Panc1 (cell line): ENCODE measurements around the gene LDLRAP1. TPM values are rescaled to one million over a fixed set of nuclear protein-coding genes. Genes with fewer than 3 reads are reported as not detected.

Experiments used
- ATAC-seq: fragments of 200-7000 bp; cut with Tn5 transposase; 2 replicates; pipeline ENCODE4 v1.9.1; 2020; ENCODE audit warnings: mild to moderate bottlenecking, moderate library complexity
- BruUV-seq: library from RNA; stranded (reverse); fragments of 400-500 nt; replicated peaks from 2 replicates; lab custom pipeline; 2021; lab: Mats Ljungman, UMichigan
- CTCF ChIA-PET: fragments of 300-600 bp; sonication (Branson Sonifier 250); formaldehyde crosslinking; loops from one replicate; lab custom pipeline; 2022; ENCODE audit warnings: antibody characterized with exemption; lab: Charles Lee
- POLR2A ChIA-PET: fragments of 300-600 bp; sonication (Branson Sonifier 250); formaldehyde crosslinking; loops from one replicate; lab custom pipeline; 2022; ENCODE audit warnings: antibody characterized with exemption; lab: Charles Lee
- DNase-seq: peaks from one replicate; pipeline ENCODE4 v3.0.0-alpha.2; 2010; ENCODE audit warnings: low read depth, low spot score
- H3K27ac ChIP-seq: 2 replicates; pipeline ENCODE4 v1.5.1; 2011; ENCODE audit warnings: mild to moderate bottlenecking, low read length, inconsistent platforms
- H3K27me3 ChIP-seq: fragments of 200-500 bp; sonication (Bioruptor generic); 2 replicates; pipeline ENCODE4 v1.6.0; 2014; ENCODE audit warnings: low read length, inconsistent platforms; ENCODE audit not compliant: control insufficient read depth, insufficient read depth
- H3K36me3 ChIP-seq: fragments of 200-500 bp; sonication (Bioruptor generic); 2 replicates; pipeline ENCODE4 v1.5.1; 2014; ENCODE audit warnings: inconsistent platforms, mild to moderate bottlenecking, low read length, moderate library complexity; ENCODE audit not compliant: control insufficient read depth, insufficient read depth
- H3K4me1 ChIP-seq: 2 replicates; pipeline ENCODE4 v1.5.1; 2011; ENCODE audit warnings: inconsistent platforms, mild to moderate bottlenecking, low read length, moderate library complexity; ENCODE audit not compliant: control insufficient read depth, insufficient read depth
- H3K4me3 ChIP-seq, 2 experiments: 2 replicates each; pipeline ENCODE4 v1.5.1; 2011 to 2012; ENCODE audit warnings: low read depth in 2 of 2, low read length in 2 of 2, mild to moderate bottlenecking in 2 of 2, inconsistent platforms in 1 of 2, moderate library complexity in 1 of 2
- H3K9me3 ChIP-seq: fragments of 200-500 bp; sonication (Bioruptor generic); 2 replicates; pipeline ENCODE4 v1.5.1; 2014; ENCODE audit warnings: low read depth, mild to moderate bottlenecking, inconsistent platforms, low read length, moderate library complexity; ENCODE audit not compliant: control insufficient read depth, insufficient read depth
- POLR2AphosphoS5 ChIP-seq: IDR thresholded peaks from 2 replicates; pipeline ENCODE4 v1.6.1; 2012; ENCODE audit warnings: mild to moderate bottlenecking, low read depth, low read length, moderate library complexity
- SIN3A ChIP-seq: IDR thresholded peaks from 2 replicates; pipeline ENCODE4 v1.6.1; 2012; ENCODE audit warnings: low read depth, mild to moderate bottlenecking, low read length, moderate library complexity, borderline replicate concordance; ENCODE audit not compliant: insufficient read depth
- TCF7L2 ChIP-seq: IDR thresholded peaks from 2 replicates; pipeline ENCODE4 v1.6.1; 2011; ENCODE audit warnings: mild to moderate bottlenecking, low read depth, low read length, inconsistent platforms
- in situ Hi-C: cut with HindIII; loops from 2 replicates; pipeline ENCODE4 v1.10.0; 2016; ENCODE audit warnings: low sequenced_read_pairs, low pct_unique_long_range_greater_than_20kb
- intact Hi-C: fragments of 100-400 bp; cut with micrococcal nuclease; formaldehyde crosslinking; loops from one replicate; pipeline ENCODE4 v1.10.0; 2022; ENCODE audit not compliant: unreplicated experiment
- total RNA-seq: library from RNA; stranded (reverse); gene quantifications from one replicate; pipeline ENCODE4 v1.2.1, GENCODE V29; 2021; ENCODE audit not compliant: unreplicated experiment
- TF ChIP-seq, protein P1 (sequence below), 2 experiments: IDR thresholded peaks; 2 replicates each; pipeline ENCODE4 v1.6.1; 2011 to 2012; ENCODE audit warnings: low read depth in 2 of 2, control low read depth in 1 of 2, low read length in 1 of 2, mild to moderate bottlenecking in 1 of 2, moderate library complexity in 1 of 2; ENCODE audit not compliant: insufficient read depth in 1 of 2
- TF ChIP-seq, protein P2 (sequence below): fragments of 450-650 bp; IDR thresholded peaks from 2 replicates; pipeline ENCODE4 v1.5.1; 2017; ENCODE audit warnings: mild to moderate bottlenecking

The LDLRAP1 gene
- total RNA-seq, 1 experiment from 2014 or later, result 23.1 TPM

DNA sequence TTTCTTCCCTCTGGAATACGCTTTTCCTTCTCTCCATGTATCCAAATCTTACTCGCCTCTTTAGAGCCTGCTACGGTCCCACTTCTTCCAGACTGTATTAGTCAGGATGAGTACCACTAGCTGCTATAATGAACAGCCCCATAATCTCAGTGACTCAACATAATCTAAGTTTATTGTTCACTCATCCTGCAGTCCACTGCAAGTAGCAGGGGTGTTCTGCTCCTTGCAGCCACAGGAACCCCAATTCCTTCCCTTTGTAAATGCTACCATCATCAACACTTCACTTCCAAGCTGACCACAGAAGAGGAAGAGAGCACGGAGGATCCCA is 18.1 kb upstream of the LDLRAP1 start:
- no peak overlapping the region for H3K27ac ChIP-seq
- ChIA-PET POLR2A (no interaction called here), CTCF (no interaction called here)
- in situ Hi-C loops (no loop called here), intact Hi-C loops (no loop called here)
- TF ChIP-seq, protein P1, sequence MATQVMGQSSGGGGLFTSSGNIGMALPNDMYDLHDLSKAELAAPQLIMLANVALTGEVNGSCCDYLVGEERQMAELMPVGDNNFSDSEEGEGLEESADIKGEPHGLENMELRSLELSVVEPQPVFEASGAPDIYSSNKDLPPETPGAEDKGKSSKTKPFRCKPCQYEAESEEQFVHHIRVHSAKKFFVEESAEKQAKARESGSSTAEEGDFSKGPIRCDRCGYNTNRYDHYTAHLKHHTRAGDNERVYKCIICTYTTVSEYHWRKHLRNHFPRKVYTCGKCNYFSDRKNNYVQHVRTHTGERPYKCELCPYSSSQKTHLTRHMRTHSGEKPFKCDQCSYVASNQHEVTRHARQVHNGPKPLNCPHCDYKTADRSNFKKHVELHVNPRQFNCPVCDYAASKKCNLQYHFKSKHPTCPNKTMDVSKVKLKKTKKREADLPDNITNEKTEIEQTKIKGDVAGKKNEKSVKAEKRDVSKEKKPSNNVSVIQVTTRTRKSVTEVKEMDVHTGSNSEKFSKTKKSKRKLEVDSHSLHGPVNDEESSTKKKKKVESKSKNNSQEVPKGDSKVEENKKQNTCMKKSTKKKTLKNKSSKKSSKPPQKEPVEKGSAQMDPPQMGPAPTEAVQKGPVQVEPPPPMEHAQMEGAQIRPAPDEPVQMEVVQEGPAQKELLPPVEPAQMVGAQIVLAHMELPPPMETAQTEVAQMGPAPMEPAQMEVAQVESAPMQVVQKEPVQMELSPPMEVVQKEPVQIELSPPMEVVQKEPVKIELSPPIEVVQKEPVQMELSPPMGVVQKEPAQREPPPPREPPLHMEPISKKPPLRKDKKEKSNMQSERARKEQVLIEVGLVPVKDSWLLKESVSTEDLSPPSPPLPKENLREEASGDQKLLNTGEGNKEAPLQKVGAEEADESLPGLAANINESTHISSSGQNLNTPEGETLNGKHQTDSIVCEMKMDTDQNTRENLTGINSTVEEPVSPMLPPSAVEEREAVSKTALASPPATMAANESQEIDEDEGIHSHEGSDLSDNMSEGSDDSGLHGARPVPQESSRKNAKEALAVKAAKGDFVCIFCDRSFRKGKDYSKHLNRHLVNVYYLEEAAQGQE (IDR thresholded peaks at IDR 0.05; ENCODE audit: insufficient read depth in 1 of 2, low read depth in 2 of 2, low read length in 1 of 2), result no peak
- TF ChIP-seq, protein P2, sequence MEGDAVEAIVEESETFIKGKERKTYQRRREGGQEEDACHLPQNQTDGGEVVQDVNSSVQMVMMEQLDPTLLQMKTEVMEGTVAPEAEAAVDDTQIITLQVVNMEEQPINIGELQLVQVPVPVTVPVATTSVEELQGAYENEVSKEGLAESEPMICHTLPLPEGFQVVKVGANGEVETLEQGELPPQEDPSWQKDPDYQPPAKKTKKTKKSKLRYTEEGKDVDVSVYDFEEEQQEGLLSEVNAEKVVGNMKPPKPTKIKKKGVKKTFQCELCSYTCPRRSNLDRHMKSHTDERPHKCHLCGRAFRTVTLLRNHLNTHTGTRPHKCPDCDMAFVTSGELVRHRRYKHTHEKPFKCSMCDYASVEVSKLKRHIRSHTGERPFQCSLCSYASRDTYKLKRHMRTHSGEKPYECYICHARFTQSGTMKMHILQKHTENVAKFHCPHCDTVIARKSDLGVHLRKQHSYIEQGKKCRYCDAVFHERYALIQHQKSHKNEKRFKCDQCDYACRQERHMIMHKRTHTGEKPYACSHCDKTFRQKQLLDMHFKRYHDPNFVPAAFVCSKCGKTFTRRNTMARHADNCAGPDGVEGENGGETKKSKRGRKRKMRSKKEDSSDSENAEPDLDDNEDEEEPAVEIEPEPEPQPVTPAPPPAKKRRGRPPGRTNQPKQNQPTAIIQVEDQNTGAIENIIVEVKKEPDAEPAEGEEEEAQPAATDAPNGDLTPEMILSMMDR, result no peak
- H3K36me3 ChIP-seq, result no peaks in the 10 kb centered on the region
- no peaks in the 10 kb centered on the region for H3K9me3 ChIP-seq
- ATAC-seq (no peak), DNase-seq (no peak)
- no peak overlapping the region for H3K4me3 ChIP-seq
- no peaks in the 10 kb centered on the region; the same call in 1 of the 2 replicates for H3K4me1 ChIP-seq
- no TSS peak for BruUV-seq
- H3K27me3 ChIP-seq, result no peaks in the 10 kb centered on the region

DNA sequence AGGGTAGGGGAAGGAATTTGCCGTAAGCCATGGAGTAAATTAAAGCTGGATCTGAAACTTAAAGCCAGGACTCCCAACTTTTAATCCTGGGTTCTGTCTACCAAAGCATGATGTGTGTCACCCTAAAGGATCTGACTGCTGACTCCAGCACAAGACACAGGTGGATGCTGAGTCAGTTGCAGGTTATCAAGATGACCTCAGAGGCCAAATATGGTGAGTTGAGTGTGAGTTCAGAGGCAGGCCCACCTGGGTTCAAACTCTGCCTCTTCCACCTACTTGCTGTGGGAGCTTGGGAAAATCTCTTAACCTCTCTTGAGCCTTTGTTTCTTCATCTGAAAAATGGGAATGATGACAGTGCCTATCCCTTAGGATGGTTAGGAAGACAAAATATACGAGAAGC is 16.7 kb upstream of the LDLRAP1 start:
- BruUV-seq, result no TSS peak
- intact Hi-C loops, result no loop called here
- ChIA-PET POLR2A (no interaction called here), CTCF (no interaction called here)
- Histone ChIP-seq H3K36me3 (no peaks in the 10 kb centered on the region), H3K4me3 (no peak overlapping the region), H3K27ac (no peak overlapping the region), H3K4me1 (no peaks in the 10 kb centered on the region; the same call in 1 of the 2 replicates), H3K9me3 (no peaks in the 10 kb centered on the region), H3K27me3 (no peaks in the 10 kb centered on the region)
- ATAC-seq (no peak), DNase-seq (no peak)
- in situ Hi-C loops, result no loop called here
- TF ChIP-seq, protein P2, result no peak
- TF ChIP-seq SIN3A, result no peak
- no peak for TF ChIP-seq POLR2AphosphoS5
- TF ChIP-seq TCF7L2, result no peak
- TF ChIP-seq, protein P1 (IDR thresholded peaks at IDR 0.05; ENCODE audit: insufficient read depth in 1 of 2, low read depth in 2 of 2, low read length in 1 of 2), result no peak
